ENCODE data around the gene ZFAND3. TPM values are rescaled to one million over a fixed set of nuclear protein-coding genes. Genes with fewer than 3 reads are reported as not detected.

Gene ZFAND3
- total RNA-seq, 6 donors from 2014 or later = 26.2 to 66.4 (median 55.5) TPM

- Histone ChIP-seq H3K27me3 (no peaks in the 10 kb centered on the region), H3K9me3 (no peaks in the 10 kb centered on the region), H3K4me3 (no peak overlapping the region), H3K27ac (no peak overlapping the region), H3K36me3 (no peaks in the 10 kb centered on the region), H3K4me1 (peaks cover 23 to 41% (median 32%) of the 10 kb centered on the region in 4 donors)
- 43% methylated on average over 1 of the region's 1 CpG for WGBS, 2 donors
- TF ChIP-seq CTCF (IDR thresholded peaks at IDR 0.05) (no peak), EP300 (IDR thresholded peaks at IDR 0.05) (no peak), POLR2A (IDR thresholded peaks at IDR 0.05) (no peak), POLR2AphosphoS5 (IDR thresholded peaks at IDR 0.05) (no peak)
- DNase-seq (no peak), ATAC-seq (ENCODE audit: low FRiP score in 2 of 2) (peak; percentile 40 to 68)
Observed at GRCh38 chr6:37840940-37841300, 21.4 kb downstream of the ZFAND3 start.

GRCh38 chr6:37845026-37845911 lies 25.7 kb downstream of the ZFAND3 start:
- no peak overlapping the region for H3K27ac ChIP-seq

GRCh38 chr6:37845930-37846329 lies 26.4 kb downstream of the ZFAND3 start:
- ATAC-seq (ENCODE audit: low FRiP score in 2 of 2) (no peak), DNase-seq (no peak)
- Histone ChIP-seq H3K9me3 (no peaks in the 10 kb centered on the region), H3K27ac (no peak overlapping the region), H3K4me3 (no peak overlapping the region), H3K27me3 (no peaks in the 10 kb centered on the region), H3K36me3 (no peaks in the 10 kb centered on the region), H3K4me1 (peaks cover 11 to 51% (median 32%) of the 10 kb centered on the region in 4 donors)
- no peak for TF ChIP-seq POLR2AphosphoS5 (IDR thresholded peaks at IDR 0.05)
- no peak for TF ChIP-seq CTCF (IDR thresholded peaks at IDR 0.05)
- no peak for TF ChIP-seq EP300 (IDR thresholded peaks at IDR 0.05)
- no peak for TF ChIP-seq POLR2A (IDR thresholded peaks at IDR 0.05)

More at GRCh38 chr6:37845026-37845911, 25.7 kb downstream of the ZFAND3 start:
- H3K9me3 ChIP-seq = no peaks in the 10 kb centered on the region
- TF ChIP-seq POLR2A (IDR thresholded peaks at IDR 0.05) = no peak
- TF ChIP-seq CTCF (IDR thresholded peaks at IDR 0.05) = no peak
- no peak for TF ChIP-seq EP300 (IDR thresholded peaks at IDR 0.05)
- TF ChIP-seq POLR2AphosphoS5 (IDR thresholded peaks at IDR 0.05) = no peak
- peaks cover 16 to 50% (median 36%) of the 10 kb centered on the region in 4 donors for H3K4me1 ChIP-seq
- 71 to 73% methylated on average over 6 of the region's 6 CpGs for WGBS, 2 donors
- ATAC-seq (ENCODE audit: low FRiP score in 2 of 2) = peak in 1 of 2 donors; percentile 29
- H3K4me3 ChIP-seq = no peak overlapping the region
- no peak for DNase-seq
- H3K36me3 ChIP-seq = no peaks in the 10 kb centered on the region
- no peaks in the 10 kb centered on the region for H3K27me3 ChIP-seq

- 94 to 97% methylated on average over 3 of the region's 3 CpGs for WGBS, 2 donors
- Histone ChIP-seq H3K9me3 (no peaks in the 10 kb centered on the region), H3K36me3 (no peaks in the 10 kb centered on the region), H3K4me3 (no peak overlapping the region), H3K4me1 (peaks cover 11 to 48% (median 26%) of the 10 kb centered on the region in 4 donors), H3K27ac (no peak overlapping the region), H3K27me3 (no peaks in the 10 kb centered on the region)
- TF ChIP-seq EP300 (IDR thresholded peaks at IDR 0.05) = no peak
- TF ChIP-seq POLR2AphosphoS5 (IDR thresholded peaks at IDR 0.05) = no peak
- no peak for TF ChIP-seq CTCF (IDR thresholded peaks at IDR 0.05)
- TF ChIP-seq POLR2A (IDR thresholded peaks at IDR 0.05) = no peak
- ATAC-seq (ENCODE audit: low FRiP score in 2 of 2) = no peak
- no peak for DNase-seq
Observed at GRCh38 chr6:37847704-37848103, 28.2 kb downstream of the ZFAND3 start.

Measured in upper lobe of left lung (tissue), 6 donors.